GM12891 (cell line): ENCODE data around the gene PSRC1.

ENCODE experiments used
- PAX5 ChIP-seq: IDR thresholded peaks from 2 replicates; pipeline ENCODE4 v1.6.1; 2011; ENCODE audit warnings: low read length, moderate library complexity, mild to moderate bottlenecking; ENCODE audit not compliant: insufficient read depth, severe bottlenecking
- POLR2A ChIP-seq: IDR thresholded peaks from 2 replicates; pipeline ENCODE4 v1.6.1; 2011; ENCODE audit warnings: low read depth, low read length, control low read depth
- POLR2AphosphoS5 ChIP-seq: IDR thresholded peaks from 2 replicates; pipeline ENCODE4 v1.6.1; 2011; ENCODE audit warnings: low read depth, low read length, control low read depth
- SPI1 ChIP-seq: IDR thresholded peaks from 2 replicates; pipeline ENCODE4 v1.6.1; 2011; ENCODE audit warnings: low read depth, low read length, control low read depth
- TAF1 ChIP-seq: IDR thresholded peaks from 2 replicates; pipeline ENCODE4 v1.6.1; 2011; ENCODE audit warnings: low read depth, low read length, control low read depth

DNA sequence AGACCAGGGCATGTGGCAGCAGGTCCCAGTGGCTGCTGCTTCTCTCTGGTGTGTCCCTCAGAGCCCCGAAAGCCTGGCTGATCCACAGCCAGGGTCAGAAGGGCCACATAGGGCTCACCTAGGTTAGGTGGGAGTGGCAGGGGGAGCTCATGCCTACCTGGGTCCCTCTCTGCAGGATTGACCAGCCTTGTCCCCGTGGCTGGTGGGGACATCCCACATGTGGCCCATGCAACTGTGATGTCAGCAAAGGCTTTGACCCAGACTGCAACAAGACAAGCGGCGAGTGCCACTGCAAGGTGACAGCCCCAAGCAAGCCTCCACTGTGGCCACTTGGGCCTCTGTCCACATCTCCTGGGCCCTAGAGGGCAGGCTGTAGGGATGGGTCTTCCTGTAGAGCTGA, 17.9 kb downstream of the PSRC1 start:
- TF ChIP-seq POLR2A = no peak
- no peak for TF ChIP-seq TAF1
- no peak for TF ChIP-seq SPI1
- TF ChIP-seq POLR2AphosphoS5 = no peak
- TF ChIP-seq PAX5 = no peak
